GM12878 (cell line): ENCODE results near the gene PCDH15.

Experiments
- RFX5 ChIP-seq: IDR thresholded peaks from 2 replicates; pipeline ENCODE4 v1.6.1; 2011; ENCODE audit warnings: low read depth, low read length, improper control_type of control experiment
- TF ChIP-seq, protein P1 (sequence below), 3 experiments: IDR thresholded peaks in 2 of 3; conservative IDR thresholded peaks in 1 of 3; 2 replicates each; pipeline ENCODE4 v1.5.1; 2011; ENCODE audit warnings: low read depth in 3 of 3, low read length in 3 of 3, mild to moderate bottlenecking in 3 of 3, control low read depth in 2 of 3, moderate library complexity in 2 of 3, inconsistent platforms in 1 of 3, mixed read lengths in 1 of 3; ENCODE audit not compliant: control insufficient read depth in 2 of 3, insufficient read depth in 1 of 3; ENCODE audit errors: extremely low read depth in 1 of 3

DNA sequence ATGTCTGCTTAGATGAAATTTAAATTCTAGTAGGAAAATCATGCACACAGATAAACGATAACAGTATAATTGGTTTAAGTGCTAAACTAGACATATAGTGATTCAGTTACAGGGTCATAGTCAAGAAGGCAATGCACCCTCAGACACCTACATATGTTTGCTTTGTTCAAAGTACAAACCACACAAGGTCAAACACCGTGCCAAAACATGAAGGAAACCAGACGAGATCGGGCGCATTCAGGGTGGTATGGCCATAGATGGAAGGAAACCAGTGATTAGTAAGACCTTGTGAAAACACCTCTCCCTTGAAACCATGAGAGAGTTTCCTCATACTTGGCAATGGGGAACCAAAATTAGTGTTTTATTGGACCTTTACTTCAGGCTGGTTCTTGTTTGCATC, 906.9 kb downstream of the PCDH15 start:
- TF ChIP-seq, protein P1, sequence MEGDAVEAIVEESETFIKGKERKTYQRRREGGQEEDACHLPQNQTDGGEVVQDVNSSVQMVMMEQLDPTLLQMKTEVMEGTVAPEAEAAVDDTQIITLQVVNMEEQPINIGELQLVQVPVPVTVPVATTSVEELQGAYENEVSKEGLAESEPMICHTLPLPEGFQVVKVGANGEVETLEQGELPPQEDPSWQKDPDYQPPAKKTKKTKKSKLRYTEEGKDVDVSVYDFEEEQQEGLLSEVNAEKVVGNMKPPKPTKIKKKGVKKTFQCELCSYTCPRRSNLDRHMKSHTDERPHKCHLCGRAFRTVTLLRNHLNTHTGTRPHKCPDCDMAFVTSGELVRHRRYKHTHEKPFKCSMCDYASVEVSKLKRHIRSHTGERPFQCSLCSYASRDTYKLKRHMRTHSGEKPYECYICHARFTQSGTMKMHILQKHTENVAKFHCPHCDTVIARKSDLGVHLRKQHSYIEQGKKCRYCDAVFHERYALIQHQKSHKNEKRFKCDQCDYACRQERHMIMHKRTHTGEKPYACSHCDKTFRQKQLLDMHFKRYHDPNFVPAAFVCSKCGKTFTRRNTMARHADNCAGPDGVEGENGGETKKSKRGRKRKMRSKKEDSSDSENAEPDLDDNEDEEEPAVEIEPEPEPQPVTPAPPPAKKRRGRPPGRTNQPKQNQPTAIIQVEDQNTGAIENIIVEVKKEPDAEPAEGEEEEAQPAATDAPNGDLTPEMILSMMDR (IDR thresholded peaks at IDR 0.05 in 2 of 3, conservative IDR thresholded peaks at IDR 0.05 in 1 of 3; ENCODE audit: control insufficient read depth in 2 of 3, extremely low read depth in 1 of 3, insufficient read depth in 1 of 3, low read depth in 3 of 3, low read length in 3 of 3), result no peak
- TF ChIP-seq RFX5, result no peak
